ENCODE results near the gene KRT82. TPM values are rescaled to one million over a fixed set of nuclear protein-coding genes. Genes with fewer than 3 reads are reported as not detected.
"Not testable (repeated sequence)": the region's sequence is repeated elsewhere in the genome, so short reads cannot be mapped to it uniquely, and the experiment has no call there.

The KRT82 gene
- total RNA-seq, 2 donors from 2014 or later, result not detected

DNA sequence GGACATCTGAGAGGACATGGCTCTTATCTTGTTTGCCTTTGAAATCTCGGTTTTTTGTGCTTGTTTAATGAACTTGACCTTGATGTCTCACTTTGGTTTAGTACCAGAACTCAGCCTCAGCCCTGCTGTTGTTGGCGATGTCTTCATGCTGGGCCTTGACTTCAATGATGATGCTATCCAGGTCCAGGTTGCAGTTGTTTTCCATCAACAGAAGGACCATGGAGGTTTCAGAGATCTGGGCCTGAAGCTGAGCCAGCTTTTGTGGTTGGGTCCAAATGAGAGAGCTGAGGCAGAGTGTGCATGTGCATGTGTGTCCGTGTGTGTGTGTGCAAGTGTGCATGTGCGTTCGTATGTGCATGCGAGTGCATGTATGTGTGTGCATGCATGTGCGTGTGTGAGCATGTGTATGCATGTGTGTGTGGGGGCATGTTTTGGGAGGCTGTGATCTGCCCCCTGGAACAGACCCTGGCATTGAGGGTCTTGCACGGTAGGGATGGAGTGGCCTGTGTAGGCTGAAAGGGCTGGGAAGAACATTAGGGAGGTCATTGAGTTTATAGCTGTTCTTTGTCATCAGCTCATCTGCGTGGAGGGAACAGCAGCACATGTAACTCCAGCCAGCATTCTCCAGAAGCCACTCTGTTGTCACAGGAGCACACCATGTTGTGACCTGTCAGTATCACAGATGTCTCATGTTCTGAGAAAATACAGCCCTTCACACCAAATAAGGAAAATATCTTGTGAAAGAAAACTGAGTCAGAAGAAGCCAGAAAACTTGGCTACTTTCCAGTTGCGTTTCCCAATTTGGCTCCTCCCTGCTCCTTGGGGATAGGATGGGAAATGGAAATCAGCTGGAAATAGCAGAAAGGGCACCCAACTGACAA is 10.0 kb upstream of the KRT82 start:
- intact Hi-C loops (cut with DNase I), result no loop called here
- DNase-seq (peak; percentile 46), ATAC-seq (peak; percentile 89)

DNA sequence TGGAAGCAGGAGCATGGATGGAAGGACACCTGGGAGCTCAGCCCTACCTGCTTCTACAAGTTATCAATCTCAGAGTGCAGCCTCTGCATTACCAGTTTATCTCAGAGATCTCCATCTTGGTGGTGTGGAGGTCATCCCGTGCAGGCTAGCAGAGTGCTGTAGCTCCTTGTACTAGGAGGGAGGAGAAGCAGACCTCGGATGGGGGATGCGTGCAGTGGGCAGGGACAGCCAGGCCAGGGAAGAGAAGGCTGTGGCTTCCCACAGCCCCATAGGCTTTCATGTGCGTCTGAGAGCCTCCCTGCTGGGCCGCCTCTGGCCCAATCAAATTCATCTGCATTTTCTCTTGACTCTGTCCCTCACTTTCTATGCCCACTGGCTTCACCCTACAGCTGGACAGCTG is 8.8 kb upstream of the KRT82 start:
- intact Hi-C loops (cut with DNase I), result no loop called here
- DNase-seq (no peak), ATAC-seq (no peak)

DNA sequence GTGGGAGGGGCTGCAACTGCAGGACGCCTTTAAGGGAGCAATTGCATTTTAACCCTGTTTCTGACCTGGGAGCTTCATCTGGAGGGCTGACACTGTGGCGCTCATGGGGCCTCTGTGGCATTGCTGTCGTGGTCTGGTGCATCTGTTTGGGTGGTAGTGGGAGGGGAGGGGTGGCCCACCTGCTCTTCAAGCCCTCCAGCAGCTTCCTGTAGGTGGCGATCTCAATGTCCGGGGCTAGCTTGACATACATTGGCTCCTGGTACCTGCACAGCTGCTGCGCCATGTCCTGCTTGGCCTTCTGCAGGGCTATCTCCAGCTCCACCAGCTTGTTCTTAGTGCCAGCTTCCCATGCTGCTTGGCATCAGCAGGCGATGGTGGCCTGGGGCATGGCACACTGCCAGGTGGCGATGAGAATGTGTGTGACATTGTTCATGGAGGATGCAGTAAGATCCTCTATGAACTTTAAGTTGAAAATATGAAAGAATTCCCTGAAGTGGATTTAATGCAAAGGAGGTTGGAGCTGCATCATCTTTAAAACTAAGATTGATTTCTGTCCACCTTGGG is 7.7 kb upstream of the KRT82 start:
- ATAC-seq (no peak), DNase-seq (no peak)
- intact Hi-C loops (cut with DNase I), result no loop called here

DNA sequence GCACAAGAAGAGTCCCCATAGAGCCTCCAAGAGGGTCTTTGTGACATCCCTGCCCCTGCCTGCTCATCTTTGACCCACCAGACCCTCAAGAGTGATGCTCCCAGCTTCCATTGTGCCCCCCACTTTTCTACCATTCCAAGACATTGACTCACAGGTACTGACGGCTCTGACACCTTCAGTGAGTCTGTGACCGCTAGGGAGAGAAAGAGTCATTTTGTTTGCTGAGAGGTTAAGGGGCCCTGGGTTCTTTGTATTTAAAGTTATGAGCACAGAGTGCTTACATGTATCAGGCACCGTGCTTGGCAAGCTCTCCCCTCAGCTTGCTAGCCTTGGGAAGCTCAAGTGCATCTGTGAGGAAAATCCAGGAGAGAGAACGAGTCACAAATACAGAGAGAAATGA is 7.1 kb upstream of the KRT82 start:
- intact Hi-C loops (cut with DNase I), result no loop called here
- no peak for DNase-seq
- ATAC-seq, result no peak

DNA sequence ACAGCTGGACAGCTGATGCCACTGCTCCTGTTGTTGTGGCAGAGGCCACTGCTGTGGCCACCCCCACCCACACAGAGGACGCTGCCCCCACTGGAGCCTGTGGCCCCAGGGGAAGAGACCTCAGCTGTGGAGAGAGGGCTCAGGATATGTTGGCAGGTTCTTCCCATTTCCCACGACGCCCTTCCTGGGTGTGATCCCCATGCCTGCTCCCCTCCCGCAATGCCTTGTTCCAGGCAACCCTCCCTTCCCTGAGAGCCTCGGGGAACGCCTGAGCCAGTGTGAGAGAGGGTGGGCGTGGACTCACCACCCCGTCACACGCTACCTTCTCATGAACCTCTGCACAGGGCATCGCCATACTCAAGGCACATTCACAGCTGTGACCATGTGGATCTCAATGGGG is 5.7 kb upstream of the KRT82 start:
- intact Hi-C loops (cut with DNase I), result no loop called here
- no peak for DNase-seq
- no peak for ATAC-seq

DNA sequence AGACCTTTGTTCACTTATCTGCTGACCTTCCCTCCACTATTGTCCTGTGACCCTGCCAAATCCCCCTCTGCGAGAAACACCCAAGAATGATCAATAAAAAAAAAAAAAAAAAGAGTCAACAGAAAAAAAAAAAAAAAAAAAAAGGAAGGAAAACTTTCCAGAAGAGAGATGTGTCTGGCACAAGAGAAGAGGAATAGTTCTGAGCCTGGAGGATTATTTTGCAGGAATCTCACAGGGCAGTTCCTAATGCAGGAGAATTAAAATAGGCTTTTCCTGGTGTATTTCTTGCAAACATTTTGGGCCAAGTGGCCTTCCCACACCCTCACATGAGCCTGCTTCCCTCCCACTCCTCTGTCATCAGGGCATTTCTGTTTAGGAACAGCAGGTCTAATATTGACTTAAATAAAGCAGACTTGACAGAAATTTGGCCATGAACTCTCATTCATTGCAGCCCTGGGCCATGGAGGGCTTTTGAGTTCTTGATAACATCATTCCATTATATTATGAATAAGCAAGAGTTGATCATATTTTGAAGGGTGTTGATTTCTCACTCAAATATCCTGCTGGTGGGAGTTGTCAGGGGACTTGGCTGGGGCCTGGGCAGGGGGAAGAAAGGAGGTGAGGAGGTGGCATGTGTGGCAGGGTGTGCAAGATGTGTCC is 4.6 kb upstream of the KRT82 start:
- intact Hi-C loops (cut with DNase I); ATAC-seq; DNase-seq: not testable (repeated sequence)

DNA sequence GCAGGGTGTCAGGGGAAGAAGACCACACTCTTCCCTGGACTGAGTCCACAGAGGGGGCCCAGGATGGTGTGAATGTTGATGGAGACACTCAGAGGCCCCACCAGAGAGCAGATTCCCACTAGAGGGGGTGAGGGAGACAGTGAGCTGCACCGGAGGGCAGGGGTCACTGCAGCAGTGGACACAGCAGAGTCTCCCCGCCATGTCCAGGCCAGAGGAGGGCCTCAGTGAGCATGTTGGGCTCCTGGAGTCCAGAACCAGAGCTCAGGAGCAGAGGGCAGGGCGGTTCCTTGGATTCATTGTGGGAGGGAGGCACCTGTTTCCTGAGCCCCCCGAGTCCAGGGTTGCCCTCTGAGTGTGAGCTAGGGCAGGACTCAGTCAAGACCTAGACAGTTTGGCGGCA is 1.8 kb upstream of the KRT82 start:
- ATAC-seq (no peak), DNase-seq (no peak)
- intact Hi-C loops (cut with DNase I), result no loop called here

DNA sequence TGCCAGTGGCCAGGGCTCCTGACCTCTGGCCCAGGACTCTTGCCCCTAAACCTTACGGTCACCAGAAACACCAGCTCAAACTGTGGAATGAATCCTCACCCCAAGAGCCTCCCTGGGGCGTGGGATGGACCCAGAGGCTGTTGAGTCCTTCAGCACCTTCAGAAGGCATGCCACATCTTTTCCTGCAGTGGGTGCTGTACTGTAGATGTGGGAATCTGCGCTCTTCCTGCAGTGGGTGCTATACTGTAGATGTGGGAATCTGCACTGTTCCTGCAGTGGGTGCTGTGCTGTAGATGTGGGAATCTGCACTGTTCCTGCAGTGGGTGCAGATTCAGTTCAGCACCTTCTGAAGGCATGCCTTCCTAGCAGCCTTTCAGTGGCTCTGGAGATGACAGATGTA is 1.2 kb downstream of the KRT82 start:
- intact Hi-C loops (cut with DNase I), result no loop called here
- ATAC-seq (no peak), DNase-seq (no peak)

DNA sequence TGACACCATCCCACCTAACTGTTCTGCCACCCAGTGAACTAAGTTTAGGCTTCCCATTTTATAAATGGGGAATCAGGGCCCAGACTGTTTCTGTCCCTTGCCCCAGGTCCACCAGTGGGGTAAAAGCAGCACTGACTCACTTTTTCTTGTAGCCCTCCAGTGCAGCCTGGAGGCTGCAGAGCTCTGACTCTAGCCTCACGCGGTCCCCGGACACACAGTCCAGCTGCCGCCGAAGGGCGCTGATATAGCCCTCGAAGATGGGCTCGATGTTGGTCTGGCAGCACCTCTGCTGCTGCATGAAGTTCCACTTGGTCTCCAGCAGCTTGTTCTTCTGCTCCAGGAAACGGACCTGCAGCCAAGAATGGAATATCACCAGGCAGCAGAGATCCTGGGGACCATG is 2.6 kb downstream of the KRT82 start:
- intact Hi-C loops (cut with DNase I), result no loop called here
- no peak for DNase-seq
- ATAC-seq, result no peak

DNA sequence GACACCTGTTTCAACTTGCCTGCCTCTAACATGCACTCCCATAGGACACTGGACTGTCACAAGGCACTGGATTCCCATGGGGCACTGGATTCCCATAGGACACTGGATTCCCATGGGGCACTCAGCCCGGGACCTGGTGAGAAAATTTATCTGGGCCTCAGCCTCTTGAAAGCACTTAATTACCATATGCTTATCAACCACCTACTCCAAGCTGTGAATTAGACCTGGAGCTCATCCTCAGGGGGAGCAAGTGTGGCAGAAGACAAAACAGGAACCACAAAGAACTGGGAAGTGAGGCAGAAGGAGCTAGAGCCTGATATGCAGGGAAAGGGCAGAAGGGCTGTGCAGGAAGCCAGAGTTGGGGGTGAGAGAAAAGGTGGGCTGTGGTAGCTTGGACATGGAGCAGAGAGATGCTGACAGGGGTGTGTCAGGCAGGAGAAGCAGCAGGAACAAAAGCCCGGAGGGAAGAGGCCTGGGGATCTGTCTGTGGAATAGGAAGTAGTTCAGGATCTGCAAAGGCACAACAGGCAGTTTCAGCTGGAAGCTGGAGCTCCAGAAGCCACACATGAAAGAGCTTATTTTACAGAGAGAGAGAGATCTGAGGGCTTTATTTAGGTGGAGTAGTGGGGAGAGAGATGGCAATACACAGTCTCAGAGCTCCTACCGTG is 3.1 kb downstream of the KRT82 start:
- ATAC-seq (no peak), DNase-seq (no peak)
- intact Hi-C loops (cut with DNase I), result no loop called here

DNA sequence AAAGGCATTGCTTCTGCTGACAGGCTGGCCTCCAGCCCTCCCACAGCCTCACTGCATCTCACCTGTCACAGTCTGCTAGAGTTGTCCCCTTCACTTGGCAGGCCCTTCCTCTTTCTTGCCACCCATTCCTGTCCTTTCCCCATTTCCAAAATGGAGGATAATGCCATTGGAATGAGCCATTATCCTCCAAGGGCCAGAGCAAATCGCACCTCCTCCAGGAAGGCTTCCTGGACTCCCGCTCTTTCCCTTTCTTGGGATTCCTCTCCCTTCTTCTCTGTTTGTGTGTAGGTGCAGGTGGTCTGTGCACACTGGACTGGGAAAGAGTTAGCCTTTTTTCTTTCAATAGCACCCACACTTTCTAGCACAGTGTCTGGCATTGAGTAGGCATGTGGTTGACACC is 3.8 kb downstream of the KRT82 start:
- intact Hi-C loops (cut with DNase I), result no loop called here
- ATAC-seq (no peak), DNase-seq (no peak)

DNA sequence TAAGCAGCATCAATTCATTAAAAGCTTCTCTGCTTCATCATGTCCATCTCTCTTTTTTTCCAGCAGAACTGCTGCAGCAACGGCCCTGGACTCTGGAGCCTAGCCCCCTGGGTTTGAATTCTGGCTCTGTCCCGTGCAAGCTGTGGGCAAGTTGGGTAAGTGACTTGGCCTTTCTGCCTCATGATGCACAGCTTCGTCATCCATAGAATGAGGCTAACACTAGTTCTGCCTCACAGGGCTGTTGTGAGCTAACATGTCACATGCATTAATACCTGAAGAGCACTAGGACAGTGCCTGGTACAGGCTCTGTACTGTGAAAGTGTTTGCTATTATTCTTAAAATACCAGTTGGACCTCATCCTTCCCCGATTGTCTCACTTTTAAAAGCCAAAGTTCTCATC is 4.2 kb downstream of the KRT82 start:
- no peak for ATAC-seq
- DNase-seq, result no peak
- intact Hi-C loops (cut with DNase I), result no loop called here

DNA sequence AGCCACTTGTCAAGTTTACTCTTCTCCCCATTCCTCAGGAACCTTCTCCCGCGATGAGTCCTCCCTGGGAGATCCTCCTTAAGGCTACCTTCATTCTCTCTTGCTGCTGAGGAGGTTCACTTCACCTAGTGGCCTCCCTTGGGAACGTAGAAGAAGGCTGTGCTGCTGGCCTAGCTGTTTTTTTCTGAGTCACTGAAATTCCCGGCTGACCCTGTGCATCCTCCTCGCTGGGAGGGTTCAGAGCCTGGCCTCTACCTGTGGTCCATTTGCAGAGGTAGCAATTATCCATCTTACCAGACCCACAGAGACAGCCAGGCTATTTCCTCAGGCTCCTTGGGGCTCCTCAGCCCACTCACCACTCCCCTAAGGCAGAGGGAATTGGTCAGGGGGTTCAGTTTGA is 4.6 kb downstream of the KRT82 start:
- no peak for ATAC-seq
- no peak for DNase-seq
- intact Hi-C loops (cut with DNase I), result no loop called here

DNA sequence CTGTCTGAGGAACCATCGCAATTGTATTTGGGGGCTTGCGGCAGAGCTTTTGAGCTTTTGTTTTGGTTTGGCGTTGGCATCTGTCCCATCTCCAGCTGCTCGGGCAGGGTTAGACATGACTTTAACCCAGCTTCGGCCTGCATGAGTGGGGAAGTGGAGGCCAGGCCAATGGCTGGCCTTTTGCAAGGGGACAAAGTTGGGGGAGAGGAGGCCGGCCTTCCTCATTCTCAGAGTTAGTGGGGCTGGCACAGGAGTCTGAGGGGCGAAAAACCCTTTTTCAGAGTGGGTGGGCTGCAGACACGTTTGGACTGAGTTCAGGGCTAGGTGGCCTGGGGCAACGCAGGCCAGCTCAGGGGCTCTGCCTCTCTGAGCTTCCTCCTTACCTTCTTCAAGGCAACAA is 5.2 kb downstream of the KRT82 start:
- ATAC-seq, result no peak
- intact Hi-C loops (cut with DNase I), result no loop called here
- no peak for DNase-seq

DNA sequence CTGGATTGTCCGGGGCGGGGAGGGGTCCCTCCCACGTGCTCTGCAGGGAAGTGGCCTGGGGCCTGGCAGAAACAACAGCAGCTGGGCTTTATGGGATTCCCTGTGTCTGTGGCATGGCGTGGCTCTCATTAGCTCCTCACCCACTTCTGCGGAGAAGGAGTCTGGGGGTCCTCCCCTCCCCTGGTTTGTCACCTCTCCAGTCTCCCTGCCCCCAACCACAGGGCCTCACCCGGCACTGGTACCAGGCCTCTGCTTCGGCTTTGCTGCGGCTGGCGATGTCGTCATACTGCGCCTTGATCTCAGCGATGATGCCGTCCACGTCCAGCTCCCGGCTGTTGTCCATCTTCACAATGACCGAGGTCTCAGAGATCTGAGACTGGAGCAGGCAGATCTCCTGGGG is 6.4 kb downstream of the KRT82 start:
- DNase-seq (no peak), ATAC-seq (no peak)
- intact Hi-C loops (cut with DNase I), result no loop called here

DNA sequence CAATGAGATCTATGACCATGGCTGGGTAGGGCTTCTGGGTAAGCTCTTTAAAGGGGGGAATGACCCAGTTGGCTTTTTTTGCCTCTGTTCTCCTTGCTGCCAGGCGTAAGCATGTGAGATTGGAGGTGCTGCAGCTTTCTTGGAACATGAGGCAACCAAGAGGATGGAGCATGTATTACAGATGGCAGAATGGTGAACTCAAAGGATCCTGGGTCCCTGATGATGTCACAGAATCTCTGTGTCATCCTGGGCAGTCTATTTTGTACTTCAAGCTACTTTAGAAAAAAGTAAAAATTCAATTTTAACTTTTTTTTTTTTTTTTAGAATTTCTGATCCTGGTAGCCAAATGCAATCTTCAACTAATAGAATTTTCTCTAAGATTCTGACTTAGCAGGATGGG is 8.0 kb downstream of the KRT82 start:
- ATAC-seq, result no peak
- intact Hi-C loops (cut with DNase I), result no loop called here
- DNase-seq, result no peak

DNA sequence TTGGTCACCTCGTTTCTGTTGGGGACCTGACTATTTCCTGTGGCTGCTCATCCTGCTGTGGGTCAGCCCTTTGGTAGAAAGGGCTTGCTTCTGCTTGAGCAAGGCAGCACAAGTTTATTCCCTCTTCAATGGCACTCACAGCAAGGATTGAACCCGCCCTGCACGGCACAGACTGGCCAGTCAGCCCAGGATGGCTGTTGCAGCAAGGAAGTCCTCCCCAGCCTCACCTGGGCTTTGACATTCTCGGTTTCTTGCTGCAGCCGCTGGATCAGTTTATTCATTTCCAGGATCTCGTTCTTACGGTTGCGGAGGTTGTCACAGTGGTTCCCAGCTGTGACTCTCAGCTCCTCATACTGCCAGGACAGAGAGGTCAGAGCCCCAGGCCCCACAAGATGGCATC is 9.5 kb downstream of the KRT82 start:
- ATAC-seq (no peak), DNase-seq (no peak)
- intact Hi-C loops (cut with DNase I), result no loop called here

DNA sequence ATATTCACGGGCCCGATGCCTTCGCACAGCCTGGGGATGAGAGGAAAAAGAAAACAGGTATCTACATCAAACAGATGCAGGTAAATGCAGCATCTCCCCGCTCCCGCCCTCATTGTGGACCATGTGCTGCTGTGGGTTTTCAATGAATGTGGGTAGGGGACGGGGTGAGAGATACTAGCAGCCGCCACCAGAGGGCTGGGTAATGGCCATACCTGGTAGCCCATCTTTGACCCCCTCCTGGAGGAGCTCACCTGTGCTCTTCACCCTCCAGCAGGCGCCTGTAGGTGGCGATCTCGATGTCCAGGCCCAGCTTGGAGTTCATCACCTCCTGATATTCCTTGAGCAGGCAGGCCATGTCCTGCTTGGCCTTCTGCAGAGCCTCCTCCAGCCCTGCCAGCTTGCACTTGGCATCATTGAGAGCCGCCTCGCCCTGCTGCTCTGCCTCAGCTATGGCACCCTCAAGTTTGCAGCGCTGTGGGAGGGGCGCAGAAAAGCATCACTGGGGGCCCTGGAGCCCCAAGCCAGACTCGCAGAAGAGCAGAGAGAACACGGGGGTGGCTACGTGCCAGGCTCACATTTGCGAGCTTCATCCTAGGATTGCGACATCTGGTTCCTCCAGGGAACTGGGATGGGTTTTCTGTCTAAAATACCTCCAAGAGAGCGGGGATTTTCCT is 10.2 kb downstream of the KRT82 start:
- intact Hi-C loops (cut with DNase I), result no loop called here
- no peak for DNase-seq
- no peak for ATAC-seq

DNA sequence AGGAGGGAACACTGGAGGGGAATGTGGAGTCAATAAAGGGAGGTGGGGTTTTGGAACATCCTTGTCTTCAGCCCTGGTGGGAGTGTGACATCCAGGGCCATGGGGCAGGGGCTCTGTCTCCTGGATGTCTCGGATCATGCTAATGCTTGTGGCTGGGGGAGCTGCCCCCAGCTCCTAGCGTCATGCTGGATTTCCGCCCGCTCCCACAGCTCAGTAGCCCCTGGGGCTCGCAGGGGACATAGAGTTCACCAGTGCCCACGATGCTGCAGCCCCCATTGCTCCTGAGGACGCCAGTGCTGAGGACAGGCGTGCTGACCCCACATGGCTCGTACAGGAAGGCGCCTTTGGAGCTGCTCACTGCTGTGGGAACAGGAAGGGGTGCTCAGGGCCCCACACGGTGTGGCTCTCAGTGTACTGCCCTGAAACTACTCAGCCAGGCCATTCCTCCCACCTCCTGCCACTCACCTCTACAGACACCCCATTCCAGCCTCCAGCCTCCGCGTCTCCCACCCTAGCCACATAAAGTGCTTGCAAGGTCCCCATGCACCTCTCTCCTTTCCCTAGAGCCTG is 11.2 kb downstream of the KRT82 start:
- ATAC-seq, result no peak
- no peak for DNase-seq
- intact Hi-C loops (cut with DNase I), result loop anchor here in 1 of 2 donors (5.0 kb wide), 1 partner anchor 482 kb away; no protein-coding TSS in a partner anchor
